Karpas-422 (cell line): Measurements from ENCODE around the gene LGALS12. TPM values are rescaled to one million over a fixed set of nuclear protein-coding genes. Genes with fewer than 3 reads are reported as not detected.

Experiments used
- DNase-seq: peaks from one replicate; pipeline ENCODE4 v3.0.0-alpha.2; 2015
- H2AFZ ChIP-seq: fragments of 200-600 bp; sonication (generic); 2 replicates; pipeline ENCODE4 v1.6.1; 2014; ENCODE audit warnings: antibody characterized with exemption, low read length, mixed read lengths
- H3K27ac ChIP-seq: fragments of 200-600 bp; sonication (generic); 2 replicates; pipeline ENCODE4 v1.5.1; 2014; ENCODE audit warnings: mild to moderate bottlenecking, low read length, moderate library complexity
- H3K27me3 ChIP-seq: fragments of 200-600 bp; sonication (generic); 2 replicates; pipeline ENCODE4 v1.6.1; 2014; ENCODE audit warnings: low read length, mixed read lengths
- H3K36me3 ChIP-seq: fragments of 200-600 bp; sonication (generic); 2 replicates; pipeline ENCODE4 v1.6.1; 2014; ENCODE audit warnings: low read length, mixed read lengths; ENCODE audit not compliant: insufficient read depth
- H3K4me1 ChIP-seq: fragments of 200-600 bp; sonication (generic); 2 replicates; pipeline ENCODE4 v1.6.1; 2014; ENCODE audit warnings: mild to moderate bottlenecking, low read length, mixed read lengths
- H3K4me2 ChIP-seq: fragments of 200-600 bp; sonication (generic); 2 replicates; pipeline ENCODE4 v1.6.1; 2014; ENCODE audit warnings: low read length, low read depth, mild to moderate bottlenecking; ENCODE audit not compliant: poor library complexity, severe bottlenecking
- H3K4me3 ChIP-seq: fragments of 200-600 bp; sonication (generic); 2 replicates; pipeline ENCODE4 v1.5.1; 2014; ENCODE audit warnings: mild to moderate bottlenecking, antibody characterized with exemption, low read length, mixed read lengths
- H3K79me2 ChIP-seq: fragments of 200-600 bp; sonication (generic); 2 replicates; pipeline ENCODE4 v1.6.1; 2014; ENCODE audit warnings: mild to moderate bottlenecking, low read length, mixed read lengths
- H3K9ac ChIP-seq: fragments of 200-600 bp; sonication (generic); 2 replicates; pipeline ENCODE4 v1.6.0; 2014; ENCODE audit warnings: low read length
- H3K9me2 ChIP-seq: fragments of 200-600 bp; sonication (generic), shearing (Covaris generic); replicated peaks from 2 replicates; pipeline ENCODE4 v1.6.0; 2014; ENCODE audit warnings: mild to moderate bottlenecking, low read length, moderate library complexity; ENCODE audit not compliant: insufficient read depth
- H3K9me3 ChIP-seq: fragments of 300-700, 200-600 bp; sonication (generic); 2 replicates; pipeline ENCODE4 v1.6.1; 2014; ENCODE audit warnings: low read length, mixed read lengths
- H4K20me1 ChIP-seq: fragments of 200-600 bp; sonication (generic); 2 replicates; pipeline ENCODE4 v1.6.1; 2014; ENCODE audit warnings: mild to moderate bottlenecking, antibody characterized with exemption, low read length, low read depth; ENCODE audit not compliant: insufficient read depth
- total RNA-seq: library from RNA; depleted of rRNA; stranded (reverse); fragments of >200 nt; shearing (Covaris generic); gene quantifications from 2 replicates; pipeline ENCODE4 v1.2.3, GENCODE V29; 2014; ENCODE audit warnings: low replicate concordance; rRNA removed

Gene LGALS12, protein sequence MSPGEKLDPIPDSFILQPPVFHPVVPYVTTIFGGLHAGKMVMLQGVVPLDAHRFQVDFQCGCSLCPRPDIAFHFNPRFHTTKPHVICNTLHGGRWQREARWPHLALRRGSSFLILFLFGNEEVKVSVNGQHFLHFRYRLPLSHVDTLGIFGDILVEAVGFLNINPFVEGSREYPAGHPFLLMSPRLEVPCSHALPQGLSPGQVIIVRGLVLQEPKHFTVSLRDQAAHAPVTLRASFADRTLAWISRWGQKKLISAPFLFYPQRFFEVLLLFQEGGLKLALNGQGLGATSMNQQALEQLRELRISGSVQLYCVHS
- total RNA-seq = not detected in 2 replicates

- Histone ChIP-seq H2AFZ (no peak within 1 kb of the TSS), H3K36me3 (no peaks in the 10 kb centered on the region), H3K9me2 (no peaks in the 10 kb centered on the region), H3K9ac (no peak within 1 kb of the TSS), H4K20me1 (no peaks in the 10 kb centered on the region), H3K79me2 (no peaks in the 10 kb centered on the region), H3K4me3 (no peak within 1 kb of the TSS), H3K27me3 (no peaks in the 10 kb centered on the region), H3K9me3 (no peaks in the 10 kb centered on the region), H3K27ac (no peak within 1 kb of the TSS), H3K4me2 (no peak within 1 kb of the TSS), H3K4me1 (no peaks in the 10 kb centered on the region)
- no peak for DNase-seq
Measured at GRCh38 chr11:63505857-63506528, at the start of gene LGALS12. LGALS12 (plus strand) TSS chr11:63506084; CDS start chr11:63506459, 375 bp downstream.

- Histone ChIP-seq H4K20me1 (no peaks in the 10 kb centered on the region), H3K4me3 (no peak overlapping the region), H3K9me2 (no peaks in the 10 kb centered on the region), H3K79me2 (no peaks in the 10 kb centered on the region), H3K27ac (no peak overlapping the region), H2AFZ (no peak overlapping the region), H3K9me3 (no peaks in the 10 kb centered on the region), H3K9ac (no peak overlapping the region), H3K36me3 (no peaks in the 10 kb centered on the region), H3K4me1 (no peaks in the 10 kb centered on the region), H3K4me2 (no peak overlapping the region), H3K27me3 (no peaks in the 10 kb centered on the region)
- no peak for DNase-seq
Measured at GRCh38 chr11:63459586-63459985, 46.3 kb upstream of the LGALS12 start.

DNA sequence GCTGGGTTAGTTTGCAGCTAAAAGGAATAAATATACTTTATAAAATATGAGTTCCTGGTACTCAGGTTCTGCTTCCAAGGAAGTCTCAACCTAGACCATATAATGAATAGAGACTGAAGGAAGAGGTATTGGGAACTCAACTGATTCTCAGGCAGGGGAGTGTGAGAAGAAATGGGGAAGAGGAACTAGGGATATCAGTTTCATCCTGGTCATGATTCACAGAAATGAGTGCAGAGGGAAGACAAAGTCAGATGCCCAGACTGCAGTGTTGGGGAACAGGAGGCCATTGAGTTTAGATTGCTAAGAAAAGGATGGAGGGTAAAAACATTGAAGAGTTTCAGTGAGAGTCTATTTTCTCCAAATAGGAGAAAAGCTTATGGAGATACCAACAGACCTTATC, 43.7 kb upstream of the LGALS12 start:
- Histone ChIP-seq H3K36me3 (no peaks in the 10 kb centered on the region), H3K27ac (no peak overlapping the region), H4K20me1 (no peaks in the 10 kb centered on the region), H3K9me3 (no peaks in the 10 kb centered on the region), H3K4me1 (no peaks in the 10 kb centered on the region), H3K27me3 (no peaks in the 10 kb centered on the region), H3K9me2 (no peaks in the 10 kb centered on the region), H3K4me3 (no peak overlapping the region), H3K9ac (no peak overlapping the region), H3K4me2 (no peak overlapping the region), H3K79me2 (no peaks in the 10 kb centered on the region), H2AFZ (no peak overlapping the region)
- DNase-seq = no peak

GRCh38 chr11:63470311-63470710, 35.6 kb upstream of the LGALS12 start:
- Histone ChIP-seq H3K4me3 (no peak overlapping the region), H2AFZ (no peak overlapping the region), H3K27ac (no peak overlapping the region), H3K79me2 (no peaks in the 10 kb centered on the region), H3K9me2 (no peaks in the 10 kb centered on the region), H4K20me1 (no peaks in the 10 kb centered on the region), H3K4me2 (no peak overlapping the region), H3K9ac (no peak overlapping the region), H3K27me3 (no peaks in the 10 kb centered on the region), H3K9me3 (peaks cover 5% of the 10 kb centered on the region; the same call in 1 of the 2 replicates), H3K4me1 (no peaks in the 10 kb centered on the region), H3K36me3 (no peaks in the 10 kb centered on the region)
- no peak for DNase-seq

DNA sequence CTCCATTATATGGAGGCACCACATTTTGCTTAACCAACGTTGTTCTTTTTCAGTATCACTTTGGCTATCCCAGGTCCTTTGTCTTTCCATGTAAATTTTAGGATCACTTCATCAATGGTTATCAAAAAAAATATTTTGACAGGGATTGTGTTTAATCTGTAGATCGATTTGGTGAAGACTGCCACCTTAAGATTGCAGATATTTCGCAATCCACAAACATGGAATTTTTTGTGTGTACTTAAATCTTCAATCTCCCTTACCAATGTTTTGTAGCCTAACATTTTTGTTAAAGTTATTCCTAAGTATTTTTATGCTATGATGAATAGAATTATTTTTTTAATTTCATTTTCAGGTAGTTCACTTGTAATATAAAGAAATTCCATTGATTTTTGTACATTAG, 33.5 kb upstream of the LGALS12 start:
- H3K4me2 ChIP-seq = no peak overlapping the region
- H3K4me3 ChIP-seq = no peak overlapping the region
- no peaks in the 10 kb centered on the region for H3K9me2 ChIP-seq
- no peaks in the 10 kb centered on the region for H4K20me1 ChIP-seq
- H3K4me1 ChIP-seq = no peaks in the 10 kb centered on the region
- no peaks in the 10 kb centered on the region for H3K79me2 ChIP-seq
- no peak for DNase-seq
- no peak overlapping the region for H3K9ac ChIP-seq
- H3K27me3 ChIP-seq = no peaks in the 10 kb centered on the region
- H2AFZ ChIP-seq = no peak overlapping the region
- H3K36me3 ChIP-seq = no peaks in the 10 kb centered on the region
- H3K9me3 ChIP-seq = peaks cover 5% of the 10 kb centered on the region; the same call in 1 of the 2 replicates
- H3K27ac ChIP-seq = no peak overlapping the region

- Histone ChIP-seq H3K4me3 (no peak overlapping the region), H3K9me3 (no peaks in the 10 kb centered on the region; the same call in 1 of the 2 replicates), H3K79me2 (no peaks in the 10 kb centered on the region), H3K36me3 (no peaks in the 10 kb centered on the region), H3K27ac (no peak overlapping the region), H3K9me2 (no peaks in the 10 kb centered on the region), H4K20me1 (no peaks in the 10 kb centered on the region), H3K27me3 (no peaks in the 10 kb centered on the region), H3K4me1 (no peaks in the 10 kb centered on the region), H2AFZ (no peak overlapping the region), H3K9ac (no peak overlapping the region), H3K4me2 (no peak overlapping the region)
- DNase-seq = no peak
Measured at GRCh38 chr11:63476618-63477017, 29.3 kb upstream of the LGALS12 start.

GRCh38 chr11:63478896-63479295, 27.0 kb upstream of the LGALS12 start:
- Histone ChIP-seq H3K9me3 (no peaks in the 10 kb centered on the region; the same call in 1 of the 2 replicates), H3K79me2 (no peaks in the 10 kb centered on the region), H3K4me2 (no peak overlapping the region), H3K9me2 (no peaks in the 10 kb centered on the region), H3K4me1 (no peaks in the 10 kb centered on the region), H2AFZ (no peak overlapping the region), H4K20me1 (no peaks in the 10 kb centered on the region), H3K36me3 (no peaks in the 10 kb centered on the region), H3K27ac (no peak overlapping the region), H3K9ac (no peak overlapping the region), H3K27me3 (no peaks in the 10 kb centered on the region), H3K4me3 (no peak overlapping the region)
- DNase-seq = peak; percentile 77

DNA sequence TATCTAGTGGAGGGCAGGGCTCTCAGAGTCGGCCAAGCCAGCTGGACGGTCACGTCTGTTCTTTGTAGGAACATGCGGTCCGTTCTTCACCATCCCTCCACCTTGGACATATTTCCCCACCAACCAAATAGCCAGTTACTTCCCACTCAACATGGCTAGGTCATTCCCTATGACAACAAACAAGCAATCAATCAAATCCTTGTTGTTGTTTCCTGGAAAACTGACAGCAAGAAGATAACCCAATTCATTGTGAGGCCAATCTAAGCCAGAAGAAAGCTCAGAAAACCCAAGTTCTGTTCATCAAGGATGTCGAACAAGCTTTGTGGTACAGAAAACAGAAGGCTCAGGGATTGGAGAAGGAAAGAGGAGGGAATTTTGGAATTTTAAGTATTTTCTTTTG, 25.8 kb upstream of the LGALS12 start:
- no peaks in the 10 kb centered on the region for H3K36me3 ChIP-seq
- no peaks in the 10 kb centered on the region for H3K4me1 ChIP-seq
- no peaks in the 10 kb centered on the region for H3K9me2 ChIP-seq
- H3K27me3 ChIP-seq = no peaks in the 10 kb centered on the region
- no peaks in the 10 kb centered on the region for H4K20me1 ChIP-seq
- H3K9ac ChIP-seq = no peak overlapping the region
- no peak for DNase-seq
- no peaks in the 10 kb centered on the region for H3K79me2 ChIP-seq
- H3K4me3 ChIP-seq = no peak overlapping the region
- H3K9me3 ChIP-seq = no peaks in the 10 kb centered on the region; the same call in 1 of the 2 replicates
- no peak overlapping the region for H3K4me2 ChIP-seq
- H3K27ac ChIP-seq = no peak overlapping the region
- H2AFZ ChIP-seq = no peak overlapping the region
